COLO668 (cell line): ENCODE measurements around the gene TSPAN2.

Experiments used
- DNase-seq: peaks from one replicate; lab custom pipeline; 2025; ENCODE audit not compliant: unreplicated experiment; lab: John Stamatoyannopoulos, UW

Gene TSPAN2

DNA sequence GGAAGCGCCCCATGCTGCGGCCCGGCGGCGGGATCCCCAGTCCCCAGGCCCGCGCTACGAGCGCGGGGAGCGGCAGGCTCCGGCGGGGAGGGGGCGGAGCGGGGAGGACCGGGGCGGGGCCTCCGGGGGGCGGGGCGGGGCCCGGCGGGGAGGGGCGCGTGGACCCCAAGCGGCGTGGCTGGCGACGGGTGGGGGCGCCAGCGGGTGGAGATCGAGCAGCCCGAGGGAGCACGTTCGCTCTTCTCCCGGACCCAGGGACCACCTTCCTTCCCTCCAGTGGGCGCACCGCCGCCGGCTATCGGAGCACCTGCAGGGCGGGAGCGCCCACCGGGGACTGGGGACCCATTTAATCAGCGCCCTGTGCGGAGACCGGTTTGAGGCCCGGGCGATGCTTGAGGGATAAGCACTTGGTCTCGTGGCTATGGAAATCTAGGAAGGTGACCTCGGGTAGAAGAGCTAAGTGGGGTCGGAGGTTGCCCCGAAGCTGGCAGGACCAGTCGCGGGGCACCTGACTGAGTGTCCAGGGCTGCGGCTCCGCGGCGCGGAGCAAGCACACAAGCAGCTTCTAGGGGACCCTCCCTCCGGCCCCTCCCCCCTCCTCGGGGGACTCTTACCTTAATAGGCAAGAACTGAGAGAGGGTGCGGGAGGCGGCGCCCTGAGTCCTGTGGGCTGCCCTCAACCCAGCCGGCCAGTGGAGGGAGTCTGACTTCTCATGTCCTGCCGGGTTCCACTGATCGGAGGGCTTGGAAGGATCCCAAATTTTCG lies at the start of gene TSPAN2:
Gene TSPAN2, minus strand, starts transcription at position 84 of the 766 bp plus-strand sequence. Its CDS starts 71 bp downstream, at position 13.
- DNase-seq, result peak; percentile 68

DNA sequence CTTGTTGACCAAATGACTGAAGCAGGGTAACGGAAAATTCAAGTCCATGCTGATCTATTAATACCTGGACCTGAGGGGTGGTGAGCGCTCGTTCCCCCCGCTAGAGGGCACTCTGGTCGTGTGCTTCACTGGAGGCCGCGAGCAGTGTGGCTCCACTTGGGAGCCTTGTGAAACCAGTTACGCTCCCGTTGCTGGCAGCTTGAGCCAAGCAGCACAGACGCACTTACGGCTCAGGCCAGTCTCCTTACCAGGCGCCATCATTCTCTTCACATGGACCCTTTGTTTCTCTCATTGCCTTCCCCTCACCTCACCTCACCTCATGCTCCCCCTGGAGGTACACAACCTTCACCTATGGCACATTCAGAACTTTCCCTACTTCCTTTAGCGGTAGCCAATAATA lies 49.7 kb upstream of the TSPAN2 start:
- DNase-seq, result peak; percentile 93

DNA sequence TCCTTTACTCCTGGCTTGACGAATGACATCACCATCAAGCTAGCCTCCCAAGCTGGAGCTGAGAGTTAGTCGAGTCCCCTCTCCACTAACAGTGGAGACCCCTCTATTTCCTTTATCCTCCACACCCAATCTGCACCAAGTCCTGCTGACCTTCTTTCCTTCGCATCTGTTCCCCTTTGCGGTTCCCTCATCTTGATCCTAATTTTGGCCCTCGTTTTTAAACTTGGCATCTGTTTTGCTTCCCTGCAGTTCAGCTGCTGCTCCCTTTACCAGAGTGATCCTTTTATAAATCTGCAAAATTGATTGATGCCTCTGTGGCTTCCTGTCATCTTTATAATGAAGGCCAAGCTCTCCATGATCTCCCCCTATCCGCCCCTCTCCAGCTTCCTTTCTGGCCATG lies 49.0 kb upstream of the TSPAN2 start:
- DNase-seq, result no peak

DNA sequence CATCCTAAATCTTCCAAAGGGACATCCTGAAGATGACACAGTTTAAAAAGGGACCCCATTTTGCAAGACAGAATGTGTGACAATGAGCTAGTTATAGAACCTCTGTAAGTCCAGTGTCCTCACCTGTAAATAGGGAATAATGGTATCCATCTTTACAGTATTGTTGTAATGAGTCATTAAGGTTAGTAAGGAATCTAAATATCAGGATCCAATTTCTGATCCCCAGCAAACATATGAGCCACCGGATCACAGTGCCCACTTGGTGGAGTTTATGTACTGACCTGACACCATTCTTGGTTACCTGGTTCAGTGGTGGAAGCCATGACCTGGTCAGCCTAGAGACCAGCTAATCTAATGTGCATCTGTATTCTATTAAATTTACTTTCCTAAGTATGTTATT lies 47.9 kb upstream of the TSPAN2 start:
- DNase-seq, result no peak

DNA sequence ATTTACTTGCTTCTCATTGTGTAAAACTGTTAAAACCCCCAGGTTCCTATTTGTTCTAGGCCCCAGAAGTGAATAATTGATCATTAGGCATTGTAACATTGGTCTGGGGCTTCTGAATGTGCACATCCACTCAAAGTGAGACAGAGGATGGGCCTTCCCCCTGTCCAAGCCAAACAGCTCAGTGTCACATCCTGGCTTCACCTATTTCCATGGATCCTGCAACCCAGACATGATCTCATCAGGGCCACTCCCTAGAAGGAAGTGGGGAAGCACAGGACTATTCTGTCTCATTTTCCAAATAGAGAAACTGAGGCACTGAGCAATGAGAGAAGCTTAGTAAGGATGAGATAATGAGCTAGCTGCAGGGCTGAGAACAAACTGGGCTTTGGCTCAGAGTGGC lies 47.4 kb upstream of the TSPAN2 start:
- DNase-seq, result no peak

DNA sequence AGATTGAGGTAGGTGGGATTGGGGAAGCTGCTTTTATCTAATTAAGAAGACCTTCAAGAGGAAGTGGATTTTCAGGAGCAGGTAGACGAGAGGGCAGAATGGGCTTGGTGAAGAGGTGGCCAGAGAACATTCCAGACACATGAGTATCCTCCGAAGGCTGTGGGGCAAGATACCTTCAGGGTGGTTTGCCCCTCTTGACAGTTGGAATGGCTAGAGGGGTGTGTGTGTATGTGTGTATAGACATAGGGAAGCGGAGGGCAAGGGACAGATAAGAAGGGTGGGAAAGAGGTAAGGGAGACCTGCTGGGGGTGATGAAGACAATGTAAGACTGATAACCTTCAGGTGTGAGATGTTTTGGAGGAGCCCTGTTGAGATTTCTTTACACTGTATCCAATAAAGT lies 46.8 kb upstream of the TSPAN2 start:
- DNase-seq, result no peak

DNA sequence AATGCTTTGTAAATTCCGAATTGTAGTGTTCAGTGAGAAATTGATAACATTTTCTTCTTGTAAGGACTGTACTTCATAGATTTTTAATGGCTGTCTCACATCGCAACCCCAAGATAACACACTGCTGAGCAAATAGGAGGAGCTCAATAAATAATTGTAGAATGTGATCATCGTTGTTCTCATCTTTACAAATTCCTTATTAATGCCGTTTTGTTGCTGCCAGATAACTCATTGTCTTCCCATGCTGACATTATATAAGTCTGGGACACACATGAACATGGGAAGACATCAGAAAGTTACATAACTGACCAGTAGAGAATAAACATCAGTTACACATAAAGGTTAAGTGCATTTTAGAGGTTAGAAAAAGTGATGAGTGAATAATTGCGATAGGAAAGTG lies 46.4 kb upstream of the TSPAN2 start:
- no peak for DNase-seq

DNA sequence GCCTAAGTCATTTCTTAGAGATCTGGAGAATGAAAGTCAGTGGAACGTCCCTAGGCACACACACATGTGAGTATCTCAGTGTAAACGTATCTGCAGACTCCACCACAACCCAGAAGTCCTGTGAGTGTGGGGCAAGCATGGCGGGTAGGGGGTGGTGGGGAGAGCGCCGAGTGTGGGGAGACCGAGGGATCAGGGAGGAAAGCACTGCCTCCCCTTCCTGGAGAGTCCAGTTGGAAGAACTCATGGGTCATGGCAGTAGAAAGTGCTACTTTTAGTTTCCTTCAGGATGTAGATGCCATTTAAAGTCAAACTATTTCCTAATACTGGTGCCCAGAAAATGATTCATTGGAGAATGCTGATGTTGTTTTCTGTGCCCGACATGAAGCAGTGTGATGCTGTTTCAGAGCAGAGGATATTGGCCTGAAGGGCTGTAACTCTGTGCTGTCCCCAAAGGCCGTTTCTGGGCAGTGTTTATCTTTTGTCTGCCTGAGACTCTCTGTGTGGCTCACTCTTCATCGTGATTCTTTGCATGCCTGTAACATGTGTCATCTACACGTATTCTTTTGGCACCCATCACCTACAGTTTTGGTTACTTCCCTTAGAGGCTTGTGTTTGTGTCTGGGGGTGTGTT lies 45.7 kb upstream of the TSPAN2 start:
- DNase-seq, result no peak

DNA sequence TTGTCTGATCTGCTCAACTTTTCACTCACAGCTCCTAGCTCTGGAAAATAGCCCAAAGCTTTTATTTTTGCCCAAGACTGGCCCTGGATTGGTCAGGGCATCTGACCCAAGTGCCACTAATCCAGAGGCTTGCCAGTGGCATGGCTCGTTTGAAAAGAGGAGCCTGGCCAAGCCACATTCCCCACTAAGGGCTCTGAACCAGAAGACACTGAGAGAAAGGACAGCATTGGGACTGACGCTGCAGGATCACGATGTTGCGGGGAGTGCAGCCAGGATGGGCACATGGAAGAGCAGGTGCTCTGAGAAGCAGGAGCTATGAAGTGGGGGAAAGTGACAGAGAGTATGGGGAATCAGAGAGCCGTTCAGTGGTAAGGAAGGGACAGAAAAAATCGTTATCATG lies 44.9 kb upstream of the TSPAN2 start:
- no peak for DNase-seq

DNA sequence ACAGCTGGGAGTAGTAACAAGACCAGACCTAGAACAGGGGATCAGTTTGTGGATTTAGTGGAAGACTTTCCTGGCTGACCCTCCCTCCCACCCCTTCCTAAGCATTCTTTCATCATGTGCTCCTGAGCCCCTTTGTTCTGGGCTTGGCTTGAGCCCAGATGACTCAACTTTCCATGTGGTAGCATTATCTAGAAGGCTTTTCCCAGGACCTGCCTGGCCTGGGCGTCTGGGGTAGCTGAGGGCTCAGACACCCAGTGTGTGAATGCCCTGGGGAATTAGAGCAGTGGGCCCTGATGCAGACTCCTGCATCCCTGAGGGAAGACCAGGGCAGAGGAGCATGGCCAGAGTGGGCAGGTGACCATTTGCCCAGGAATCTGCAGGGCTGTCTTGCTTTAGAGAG lies 44.1 kb upstream of the TSPAN2 start:
- peak; percentile 77 for DNase-seq

DNA sequence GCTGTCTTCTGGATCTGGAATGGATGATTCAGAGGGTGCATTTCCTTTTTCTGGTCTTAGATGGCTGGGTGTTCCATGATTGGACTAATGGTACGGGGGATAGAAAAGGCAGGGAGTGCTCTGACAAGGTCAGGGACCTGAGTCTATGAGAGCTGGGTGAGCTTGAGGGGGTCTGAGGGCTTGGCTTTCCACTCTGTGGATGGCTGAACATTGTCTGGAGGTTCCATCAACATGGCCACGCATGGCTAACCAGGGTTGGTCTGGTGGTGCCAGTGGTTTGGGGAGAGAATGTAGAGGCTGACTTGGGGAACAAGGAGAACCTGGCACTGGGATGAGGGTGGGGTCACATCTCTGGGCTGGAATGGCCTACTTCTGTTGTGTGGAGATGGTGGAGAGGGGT lies 41.5 kb upstream of the TSPAN2 start:
- no peak for DNase-seq

DNA sequence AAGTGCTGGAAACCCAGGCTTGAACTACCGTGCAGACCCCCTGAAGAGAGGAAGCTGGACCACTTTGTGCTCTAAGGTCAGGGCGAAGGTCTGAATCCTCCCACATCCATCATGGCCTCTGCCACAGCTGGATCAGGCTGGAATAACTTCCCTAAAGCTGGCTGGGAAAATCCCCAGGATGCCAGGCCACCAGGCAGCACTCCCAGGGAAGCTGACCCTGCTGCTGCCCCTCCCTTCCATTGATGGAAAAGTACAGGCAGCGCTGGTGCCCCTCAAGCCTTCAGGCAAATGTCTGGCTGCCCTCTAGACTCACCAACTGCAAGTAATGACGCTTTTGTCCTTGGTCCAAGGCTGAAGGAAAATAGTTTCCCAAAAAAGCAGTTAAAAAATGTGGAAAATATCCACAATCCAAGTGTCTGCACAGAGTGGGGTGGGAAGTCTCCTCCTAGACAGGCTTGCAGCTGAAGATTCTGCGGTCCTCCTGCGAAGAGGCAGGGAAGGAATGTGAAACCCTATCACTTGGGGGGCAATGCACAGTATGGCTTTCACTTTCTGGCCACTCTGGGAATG lies 39.9 kb upstream of the TSPAN2 start:
- peak; percentile 41 for DNase-seq

DNA sequence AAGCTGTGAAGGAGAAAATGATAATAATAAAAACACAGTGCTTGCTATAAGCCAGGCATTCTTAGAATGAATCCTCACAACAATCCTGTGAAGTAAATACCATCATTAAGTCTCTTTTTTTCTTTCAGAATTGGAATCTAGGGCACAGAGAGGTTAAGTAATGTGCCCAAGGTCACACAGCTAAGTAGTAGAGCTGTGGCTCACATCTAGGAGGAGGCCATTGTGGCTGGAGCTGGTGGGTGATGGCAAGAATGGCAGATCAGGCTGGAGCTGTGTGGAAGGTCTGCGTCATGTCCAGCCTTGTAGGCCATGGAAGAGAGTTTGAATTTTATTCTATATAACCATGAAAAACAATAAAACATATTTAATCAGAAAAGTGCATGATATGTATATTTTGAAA lies 38.2 kb upstream of the TSPAN2 start:
- DNase-seq, result no peak

DNA sequence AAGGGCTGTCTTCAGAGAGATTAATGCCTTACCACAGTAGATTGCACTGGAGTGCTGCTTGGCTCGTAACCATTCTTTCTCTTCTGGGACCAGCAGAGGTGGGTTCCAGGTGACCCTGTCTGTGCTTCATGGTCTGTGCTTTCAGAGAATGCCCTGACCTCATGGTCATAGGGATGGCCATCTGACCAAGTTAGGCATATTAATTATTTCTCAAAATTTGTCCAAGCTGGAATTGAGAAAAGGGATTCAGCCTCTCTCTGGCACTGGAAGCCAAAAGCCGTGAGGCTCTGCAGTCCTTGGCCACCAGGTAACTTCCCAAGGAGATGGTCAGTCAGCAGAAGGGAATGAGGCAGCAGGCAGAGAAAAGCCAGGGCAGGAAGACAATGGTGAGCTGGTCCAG lies 37.2 kb upstream of the TSPAN2 start:
- no peak for DNase-seq

DNA sequence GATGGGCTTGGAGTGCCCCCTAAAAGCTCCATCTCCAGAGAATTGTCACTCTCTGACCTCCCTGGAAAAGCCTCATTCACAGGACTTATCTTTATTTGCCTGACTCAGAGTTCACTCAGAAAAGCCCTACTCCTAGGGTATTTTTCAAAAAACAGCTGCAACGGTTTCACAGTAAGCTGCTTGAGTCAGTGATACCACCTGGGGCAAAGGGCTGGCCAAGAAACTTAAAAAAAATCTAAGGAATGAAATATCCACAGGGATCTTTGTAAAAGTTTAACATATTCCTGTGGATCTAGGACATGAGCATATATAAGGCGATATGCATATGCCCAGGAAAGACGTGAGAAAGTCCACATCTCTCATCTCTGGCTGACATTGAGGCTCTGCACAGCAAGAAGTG lies 33.8 kb upstream of the TSPAN2 start:
- no peak for DNase-seq

DNA sequence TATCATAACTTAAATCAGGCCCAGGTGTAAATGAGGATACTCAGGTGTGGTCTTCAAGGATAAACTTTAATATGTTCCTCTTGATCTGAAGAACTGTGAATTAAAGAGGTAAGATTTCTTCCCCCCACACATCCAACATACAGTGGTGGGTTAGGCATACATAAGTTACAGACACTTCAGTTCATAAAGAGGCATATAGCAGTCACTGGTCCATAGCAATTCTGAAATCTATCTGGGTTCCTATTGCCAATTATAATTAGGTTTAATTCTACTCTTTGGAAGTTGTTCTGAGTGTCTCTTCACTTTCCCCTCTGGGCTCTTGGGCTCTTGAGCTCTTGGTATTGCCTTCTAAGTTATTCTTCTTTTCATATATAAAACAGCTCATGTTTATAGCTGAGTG lies 32.5 kb upstream of the TSPAN2 start:
- no peak for DNase-seq

DNA sequence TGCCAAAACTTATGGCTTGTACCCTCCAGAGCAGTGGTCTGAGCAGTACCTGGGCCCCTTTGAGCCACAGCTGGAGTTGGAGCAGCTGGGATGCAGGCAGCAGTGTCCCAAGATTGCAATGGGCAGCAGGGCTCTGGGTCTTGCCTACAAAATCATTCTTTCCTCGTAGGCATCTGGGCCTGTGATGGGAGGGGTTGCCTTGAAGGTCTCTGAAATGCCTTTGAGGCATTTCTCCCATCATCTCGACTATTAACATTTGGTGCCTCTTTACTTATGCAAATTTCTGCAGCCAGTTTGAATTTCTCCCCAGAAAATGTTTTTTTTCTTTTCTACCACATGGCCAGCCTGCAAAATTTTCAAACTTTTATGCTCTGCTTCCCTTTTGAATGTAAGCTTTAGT lies 31.0 kb upstream of the TSPAN2 start:
- no peak for DNase-seq

DNA sequence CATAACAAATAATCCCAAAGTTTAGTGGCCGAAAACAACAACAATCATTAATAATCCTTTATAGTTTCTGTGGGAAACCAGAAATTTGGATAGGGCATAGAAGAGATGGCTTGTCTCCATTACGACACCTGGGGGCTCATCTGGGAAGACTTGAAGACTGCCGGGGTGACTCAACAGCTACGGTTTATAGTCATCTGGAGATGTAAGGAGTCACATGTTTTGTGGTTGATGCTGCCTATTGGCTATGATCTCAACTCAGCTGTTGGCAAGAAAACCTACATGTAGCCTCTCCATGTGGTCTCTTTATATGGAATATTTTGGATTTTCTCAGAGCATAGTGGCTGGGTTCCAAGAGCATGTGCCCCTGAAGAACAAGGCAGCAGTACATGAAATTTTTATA lies 29.3 kb upstream of the TSPAN2 start:
- no peak for DNase-seq

DNA sequence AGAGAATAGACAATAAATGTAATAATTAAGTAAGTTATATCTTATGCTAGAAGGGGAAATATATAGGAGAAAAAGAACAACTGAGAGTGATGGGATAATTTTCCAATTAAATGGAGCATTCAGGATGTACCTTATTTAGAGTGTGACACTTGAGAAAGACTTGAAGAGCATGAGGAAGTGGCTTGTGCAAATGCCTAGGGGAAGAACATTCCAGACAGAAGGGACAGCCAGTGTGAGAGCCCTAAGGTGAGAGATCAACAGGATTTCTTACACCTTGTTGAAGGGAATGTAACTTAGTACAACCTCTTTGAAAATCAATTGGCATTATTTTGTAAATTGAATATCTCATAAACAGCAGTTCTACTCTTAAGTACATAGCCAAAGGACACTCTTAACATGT lies 28.8 kb upstream of the TSPAN2 start:
- DNase-seq, result no peak

DNA sequence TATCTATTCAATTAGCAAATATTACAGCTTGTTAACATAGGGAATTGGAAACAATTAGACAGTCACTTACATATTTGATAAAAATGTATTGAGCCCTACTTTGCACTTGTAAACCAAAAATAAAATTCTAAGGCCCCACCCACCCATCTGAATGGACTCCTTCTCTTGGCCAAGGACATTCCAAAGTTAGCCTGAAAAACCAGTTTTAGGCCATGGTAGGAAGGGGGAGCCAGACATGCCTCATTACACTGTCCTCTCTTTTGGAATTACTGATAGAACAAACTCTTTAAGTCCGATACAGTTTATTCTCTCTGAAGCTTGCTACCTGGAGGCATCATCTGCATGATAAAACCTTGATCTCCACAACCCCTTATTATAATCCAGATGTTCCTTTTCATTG lies 28.0 kb upstream of the TSPAN2 start:
- no peak for DNase-seq

DNA sequence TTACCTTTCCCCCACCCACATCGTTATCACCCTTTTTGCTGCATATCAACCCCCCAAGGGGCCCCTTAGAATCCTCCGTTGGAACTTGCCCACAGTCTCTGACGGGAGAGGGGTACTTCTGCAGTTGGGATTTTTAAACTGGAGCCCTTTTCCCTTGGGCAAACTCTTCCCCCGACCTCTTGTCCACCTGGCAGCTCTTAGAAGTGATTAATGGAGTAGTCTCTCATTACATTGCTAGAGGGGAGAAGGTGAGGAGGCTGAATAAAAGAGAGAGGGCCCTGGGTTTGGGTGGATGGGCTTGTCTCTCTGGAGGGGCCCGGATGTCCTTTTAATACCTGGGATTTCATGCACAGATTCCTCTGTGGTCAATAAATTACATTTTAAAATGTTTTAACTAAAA lies 27.2 kb upstream of the TSPAN2 start:
- DNase-seq, result no peak

DNA sequence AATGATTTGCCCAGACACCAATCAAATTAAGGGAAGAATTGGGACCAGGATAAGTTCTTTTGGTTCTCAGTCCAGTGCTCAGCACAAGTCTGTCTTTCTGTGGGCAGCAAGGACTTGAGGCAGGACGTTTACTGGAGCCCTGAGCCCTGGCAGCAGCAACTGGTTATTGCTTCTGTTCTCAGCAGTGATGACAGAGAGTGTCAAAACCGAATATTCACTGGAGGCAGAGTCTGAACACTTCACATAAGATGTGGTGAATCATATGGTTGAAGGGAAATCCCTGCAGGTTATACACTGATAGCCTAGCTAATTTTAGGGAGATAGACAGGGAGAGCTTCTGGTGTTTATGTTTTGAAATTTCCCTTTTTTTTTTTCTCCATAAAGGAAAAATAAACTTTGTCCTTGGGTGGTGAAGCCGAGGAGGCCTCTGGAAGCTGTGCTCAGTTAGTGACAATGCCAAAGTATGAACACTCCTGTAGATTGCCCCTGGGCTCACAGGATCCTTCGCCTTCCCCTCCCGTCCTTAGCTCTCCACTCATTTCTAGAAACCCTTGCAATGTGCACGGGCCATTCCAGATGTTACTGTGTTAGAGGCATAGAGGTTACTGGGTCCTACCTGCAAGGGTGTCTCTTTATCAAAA lies 26.3 kb upstream of the TSPAN2 start:
- DNase-seq, result no peak
